Transverse colon (tissue), 3 donors: Measurements from ENCODE around the gene PDE8A.

Experiments used
- CTCF ChIP-seq, 5 experiments: fragments of 200-600 bp in 3 of 5; fragments of 450-650 bp in 2 of 5; sonication (generic) in 3 of 5; IDR thresholded peaks; 1 replicate in 2 of 5; 2 replicates in 3 of 5; pipeline ENCODE4 v1.5.1; 2016 to 2017; ENCODE audit warnings: antibody characterized with exemption in 5 of 5, inconsistent platforms in 3 of 5, mild to moderate bottlenecking in 2 of 5, moderate library complexity in 1 of 5
- POLR2A ChIP-seq: fragments of 450-650 bp; IDR thresholded peaks from one replicate; pipeline ENCODE4 v1.6.1; 2016; ENCODE audit warnings: antibody characterized with exemption, mild to moderate bottlenecking, moderate library complexity

GRCh38 chr15:84975871-84976351, 5.7 kb upstream of the PDE8A start:
- TF ChIP-seq CTCF (IDR thresholded peaks at IDR 0.05) (no peak), POLR2A (no peak)
